Neuronal stem cell (in vitro differentiated cells): ENCODE measurements around the gene PRR20G.
"Not testable (repeated sequence)": the region's sequence is repeated elsewhere in the genome, so short reads cannot be mapped to it uniquely, and the experiment has no call there.

ENCODE experiments used
- DNase-seq: peaks from one replicate; pipeline ENCODE4 v3.0.0-alpha.2; 2013; ENCODE audit warnings: low spot score
- H2AFZ ChIP-seq: one replicate; pipeline ENCODE4 v1.6.1; 2013; ENCODE audit warnings: mild to moderate bottlenecking, low read length, inconsistent platforms
- H2AK5ac ChIP-seq: 2 replicates; pipeline ENCODE4 v1.6.1; 2013; ENCODE audit warnings: low read depth, mild to moderate bottlenecking, inconsistent platforms, low read length, moderate library complexity, mixed read lengths
- H2BK120ac ChIP-seq: 2 replicates; pipeline ENCODE4 v1.6.1; 2013; ENCODE audit warnings: low read depth, mild to moderate bottlenecking, inconsistent platforms, low read length, moderate library complexity, mixed read lengths
- H2BK12ac ChIP-seq: one replicate; pipeline ENCODE4 v1.6.1; 2013; ENCODE audit warnings: low read length, inconsistent platforms
- H2BK15ac ChIP-seq: 2 replicates; pipeline ENCODE4 v1.6.1; 2013; ENCODE audit warnings: mild to moderate bottlenecking, low read length, inconsistent platforms, mixed read lengths
- H2BK5ac ChIP-seq: one replicate; pipeline ENCODE4 v1.6.1; 2013; ENCODE audit warnings: inconsistent platforms, mild to moderate bottlenecking, low read length, moderate library complexity
- H3K14ac ChIP-seq: one replicate; pipeline ENCODE4 v1.6.1; 2013; ENCODE audit warnings: low read length, inconsistent platforms
- H3K18ac ChIP-seq: 2 replicates; pipeline ENCODE4 v1.6.1; 2013; ENCODE audit warnings: low read length, inconsistent platforms
- H3K23ac ChIP-seq: 2 replicates; pipeline ENCODE4 v1.6.1; 2013; ENCODE audit warnings: low read depth, mild to moderate bottlenecking, mixed read lengths, low read length, inconsistent platforms; ENCODE audit not compliant: poor library complexity
- H3K27ac ChIP-seq: replicated peaks from 3 replicates; pipeline ENCODE4 v1.5.1; 2013; ENCODE audit warnings: low read length, inconsistent platforms
- H3K27me3 ChIP-seq, 3 experiments: 2 replicates each; pipeline ENCODE4 v1.6.1; 2013; ENCODE audit warnings: low read length in 3 of 3, mild to moderate bottlenecking in 2 of 3, inconsistent platforms in 1 of 3, low read depth in 1 of 3, mixed read lengths in 1 of 3, moderate library complexity in 1 of 3; ENCODE audit not compliant: control insufficient read depth in 3 of 3, insufficient read depth in 3 of 3
- H3K36me3 ChIP-seq, 2 donors: replicated peaks in 1 of 2; 2 replicates each; pipeline ENCODE4 v1.6.1; 2013; ENCODE audit warnings: low read length in 2 of 2; ENCODE audit not compliant: control insufficient read depth in 2 of 2, insufficient read depth in 2 of 2
- H3K4ac ChIP-seq: 2 replicates; pipeline ENCODE4 v1.6.1; 2013; ENCODE audit warnings: inconsistent platforms, mild to moderate bottlenecking, low read length, moderate library complexity
- H3K4me1 ChIP-seq, 2 donors: 1 replicate in 1 of 2; 2 replicates in 1 of 2; pipeline ENCODE4 v1.6.1; 2013; ENCODE audit warnings: low read length in 2 of 2, low read depth in 1 of 2; ENCODE audit not compliant: control insufficient read depth in 2 of 2, insufficient read depth in 1 of 2
- H3K4me2 ChIP-seq: one replicate; pipeline ENCODE4 v1.6.1; 2013; ENCODE audit warnings: mild to moderate bottlenecking, low read length, inconsistent platforms; ENCODE audit not compliant: insufficient read depth, poor library complexity, severe bottlenecking
- H3K4me3 ChIP-seq, 2 donors: 2 replicates each; pipeline ENCODE4 v1.5.1; 2013; ENCODE audit warnings: low read length in 2 of 2, mild to moderate bottlenecking in 2 of 2, inconsistent platforms in 1 of 2, moderate library complexity in 1 of 2
- H3K79me1 ChIP-seq: one replicate; pipeline ENCODE4 v1.6.1; 2013; ENCODE audit warnings: low read depth, mild to moderate bottlenecking, inconsistent platforms, low read length, moderate library complexity
- H3K9ac ChIP-seq: one replicate; pipeline ENCODE4 v1.6.1; 2013; ENCODE audit warnings: mild to moderate bottlenecking, low read depth, low read length, inconsistent platforms; ENCODE audit not compliant: poor library complexity
- H3K9me3 ChIP-seq, 2 donors: replicated peaks in 1 of 2; 2 replicates each; pipeline versions ENCODE3 to v1.6.1; 2013; ENCODE audit warnings: low read length in 2 of 2, mild to moderate bottlenecking in 2 of 2, inconsistent platforms in 1 of 2, low read depth in 1 of 2, mixed read lengths in 1 of 2, moderate library complexity in 1 of 2; ENCODE audit not compliant: control insufficient read depth in 2 of 2, insufficient read depth in 1 of 2
- H4K8ac ChIP-seq: one replicate; pipeline ENCODE4 v1.6.1; 2013; ENCODE audit warnings: low read depth, mild to moderate bottlenecking, inconsistent platforms, low read length, moderate library complexity
- H4K91ac ChIP-seq: one replicate; pipeline ENCODE4 v1.6.1; 2013; ENCODE audit warnings: low read length, low read depth, mild to moderate bottlenecking, inconsistent platforms; ENCODE audit not compliant: poor library complexity
- WGBS, 2 donors: extraction: QIAGEN DNeasy Blood & Tissue Kit; methylation state at CpG; one replicate each; pipeline ENCODE4 v1.1.7; 2013; ENCODE audit warnings: missing lambda C conversion rate in 2 of 2, mixed read lengths in 1 of 2; ENCODE audit not compliant: insufficient read length in 2 of 2, insufficient replicate concordance in 1 of 2; ENCODE audit errors: extremely low coverage in 2 of 2; 5-methylcytosine and 5-hydroxymethylcytosine counted together

PRR20G gene

GRCh38 chr3:127320529-127321121 lies 32.8 kb upstream of the PRR20G start:
- no peak overlapping the region for H3K27ac ChIP-seq
- DNase-seq: no peak
- H3K18ac ChIP-seq: no peak overlapping the region
- H3K9me3 ChIP-seq: peaks cover 0 to 5% of the 10 kb centered on the region in 2 donors
- H2BK12ac ChIP-seq: no peak overlapping the region
- H2AFZ ChIP-seq: no peak overlapping the region
- H3K9ac ChIP-seq: no peak overlapping the region
- no peak overlapping the region for H2BK5ac ChIP-seq
- no peak overlapping the region for H3K14ac ChIP-seq
- H4K8ac ChIP-seq: no peak overlapping the region
- no peak overlapping the region for H2BK15ac ChIP-seq
- no peaks in the 10 kb centered on the region for H3K79me1 ChIP-seq
- H3K4me1 ChIP-seq: no peaks in the 10 kb centered on the region
- H3K36me3 ChIP-seq: no peaks in the 10 kb centered on the region
- WGBS, 2 donors: no CpG with 5 or more reads among the region's 4 CpGs
- no peak overlapping the region for H3K4me3 ChIP-seq
- no peak overlapping the region for H4K91ac ChIP-seq
- no peak overlapping the region for H3K23ac ChIP-seq
- peaks cover 0 to 4% (median 0%) of the 10 kb centered on the region in 3 experiments for H3K27me3 ChIP-seq
- no peak overlapping the region for H3K4ac ChIP-seq
- H2BK120ac ChIP-seq: no peak overlapping the region
- H3K4me2 ChIP-seq: no peak overlapping the region
- H2AK5ac ChIP-seq: no peak overlapping the region

DNA sequence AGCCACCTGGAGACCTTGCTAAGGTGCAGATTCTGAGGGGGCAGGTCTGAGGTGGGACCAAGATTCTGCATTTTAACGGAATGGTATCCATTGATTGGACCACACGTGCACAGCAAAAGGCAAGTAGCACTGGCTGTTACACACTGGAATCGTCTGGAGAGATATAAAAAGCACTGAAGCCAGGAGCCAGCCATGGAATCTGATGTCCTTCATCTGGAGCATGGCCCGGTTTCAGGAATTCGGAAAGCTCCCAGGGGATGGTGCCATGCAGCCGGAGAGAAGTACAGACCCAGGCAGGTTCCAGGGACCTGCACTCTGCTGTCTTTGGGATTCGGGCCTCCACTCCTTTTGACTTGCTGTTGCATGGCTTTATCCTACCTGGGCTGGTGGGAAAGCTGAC lies 28.8 kb upstream of the PRR20G start:
- H2BK15ac ChIP-seq: no peak overlapping the region
- no peak overlapping the region for H3K4me2 ChIP-seq
- no peak overlapping the region for H3K4ac ChIP-seq
- H4K91ac ChIP-seq: no peak overlapping the region
- no peaks in the 10 kb centered on the region for H3K36me3 ChIP-seq
- no peak overlapping the region for H3K14ac ChIP-seq
- H2BK12ac ChIP-seq: no peak overlapping the region
- H3K4me1 ChIP-seq: no peaks in the 10 kb centered on the region
- H2AFZ ChIP-seq: no peak overlapping the region
- no peak overlapping the region for H3K23ac ChIP-seq
- no CpG with 5 or more reads among the region's 7 CpGs for WGBS, 2 donors
- H2BK5ac ChIP-seq: no peak overlapping the region
- DNase-seq: no peak
- H3K4me3 ChIP-seq: no peak overlapping the region
- H3K27me3 ChIP-seq: peaks cover 0 to 6% (median 0%) of the 10 kb centered on the region in 3 experiments
- H3K79me1 ChIP-seq: no peaks in the 10 kb centered on the region
- H4K8ac ChIP-seq: no peak overlapping the region
- H3K9me3 ChIP-seq: peaks cover 0 to 2% of the 10 kb centered on the region in 2 donors
- no peak overlapping the region for H3K27ac ChIP-seq
- H3K9ac ChIP-seq: no peak overlapping the region
- no peak overlapping the region for H2AK5ac ChIP-seq
- H3K18ac ChIP-seq: no peak overlapping the region
- H2BK120ac ChIP-seq: no peak overlapping the region

- H3K36me3 ChIP-seq: no peaks in the 10 kb centered on the region
- H3K23ac ChIP-seq: no peak overlapping the region
- no peak overlapping the region for H3K18ac ChIP-seq
- no peaks in the 10 kb centered on the region for H3K79me1 ChIP-seq
- H3K4me2 ChIP-seq: no peak overlapping the region
- DNase-seq: no peak
- H3K4me3 ChIP-seq: no peak overlapping the region
- H3K9me3 ChIP-seq: peaks cover 0 to under 1% of the 10 kb centered on the region in 2 donors
- no peak overlapping the region for H2BK5ac ChIP-seq
- H3K27me3 ChIP-seq: peaks cover 0 to 6% (median 0%) of the 10 kb centered on the region in 3 experiments
- H2BK120ac ChIP-seq: no peak overlapping the region
- H3K27ac ChIP-seq: no peak overlapping the region
- no CpG with 5 or more reads among the region's 3 CpGs for WGBS, 2 donors
- no peak overlapping the region for H4K8ac ChIP-seq
- no peak overlapping the region for H3K9ac ChIP-seq
- H3K14ac ChIP-seq: no peak overlapping the region
- H2BK12ac ChIP-seq: no peak overlapping the region
- no peaks in the 10 kb centered on the region for H3K4me1 ChIP-seq
- no peak overlapping the region for H2AFZ ChIP-seq
- H3K4ac ChIP-seq: no peak overlapping the region
- H2AK5ac ChIP-seq: no peak overlapping the region
- H2BK15ac ChIP-seq: no peak overlapping the region
- no peak overlapping the region for H4K91ac ChIP-seq
These were observed 25.0 kb upstream of the PRR20G start for GRCh38 chr3:127312818-127313217.

DNA sequence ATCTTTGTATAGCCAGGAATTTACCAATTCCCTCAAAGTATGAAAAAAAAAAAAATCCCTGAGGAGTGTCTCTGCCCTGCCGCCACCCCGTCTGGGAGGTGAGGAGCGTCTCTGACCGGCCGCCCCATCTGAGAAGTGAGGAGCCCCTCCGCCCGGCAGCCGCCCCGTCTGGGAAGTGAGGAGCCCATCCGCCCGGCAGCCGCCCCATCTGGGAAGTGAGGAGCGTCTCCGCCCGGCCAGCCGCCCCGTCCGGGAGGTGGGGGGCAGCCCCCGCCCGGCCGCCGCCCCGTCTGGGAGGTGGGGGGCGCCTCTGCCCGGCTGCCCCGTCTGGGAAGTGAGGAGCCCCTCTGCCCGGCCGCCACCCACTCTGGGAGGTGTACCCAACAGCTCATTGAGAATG lies 21.0 kb upstream of the PRR20G start:
- H3K4me1 ChIP-seq, H2AFZ ChIP-seq, H3K9me3 ChIP-seq, H3K4me3 ChIP-seq, DNase-seq, H2BK5ac ChIP-seq, H3K14ac ChIP-seq, H3K18ac ChIP-seq, H2BK12ac ChIP-seq, H3K79me1 ChIP-seq, H2BK15ac ChIP-seq, H3K4me2 ChIP-seq, H3K23ac ChIP-seq, H3K9ac ChIP-seq, H3K4ac ChIP-seq, H4K8ac ChIP-seq, H4K91ac ChIP-seq, H2BK120ac ChIP-seq, H2AK5ac ChIP-seq, H3K36me3 ChIP-seq, H3K27ac ChIP-seq: not testable (repeated sequence)
- WGBS, 2 donors: no CpG with 5 or more reads among the region's 28 CpGs
- H3K27me3 ChIP-seq: peaks cover 0 to 19% (median 0%) of the 10 kb centered on the region in 3 experiments
